ENCODE data around the gene CENPU. TPM values are rescaled to one million over a fixed set of nuclear protein-coding genes. Genes with fewer than 3 reads are reported as not detected.
"Not testable (repeated sequence)": the region's sequence is repeated elsewhere in the genome, so short reads cannot be mapped to it uniquely, and the experiment has no call there.

The CENPU gene
- total RNA-seq, 2 experiments from 2014 or later = 58.7 to 59.3 TPM

- ChIA-PET POLR2A (no interaction called here), CTCF (no interaction called here)
These were observed 22.5 kb upstream of the CENPU start for GRCh38 chr4:184756399-184756798.

DNA sequence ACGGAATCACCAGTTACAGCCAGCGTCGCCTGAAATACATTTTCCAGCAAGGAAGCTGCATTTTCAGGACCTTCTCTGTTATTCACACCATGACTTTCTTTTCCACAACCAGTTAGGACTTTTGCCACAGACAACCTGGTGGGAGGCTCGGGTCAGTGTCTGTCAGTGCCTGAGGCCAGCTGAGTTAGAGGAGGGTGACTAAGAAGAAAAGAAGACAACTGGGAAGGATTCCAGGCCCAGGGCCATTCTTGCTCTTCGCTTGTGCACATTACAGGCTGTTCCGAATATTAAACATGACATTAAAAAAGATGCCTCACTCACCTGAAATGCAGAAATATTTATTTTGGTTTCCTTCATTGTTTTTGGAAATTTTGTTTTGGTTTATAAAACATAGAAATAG lies 21.4 kb upstream of the CENPU start:
- ChIA-PET POLR2A (no interaction called here), CTCF (no interaction called here)

- CTCF ChIA-PET = interaction anchor here (0.6 to 0.8 kb wide), 3 partner anchors 9 to 700 kb away, joined by 3 to 5 read pairs (median 3); no protein-coding TSS in a partner anchor
- POLR2A ChIA-PET = no interaction called here
These were observed 18.8 kb upstream of the CENPU start for GRCh38 chr4:184752496-184753275.

DNA sequence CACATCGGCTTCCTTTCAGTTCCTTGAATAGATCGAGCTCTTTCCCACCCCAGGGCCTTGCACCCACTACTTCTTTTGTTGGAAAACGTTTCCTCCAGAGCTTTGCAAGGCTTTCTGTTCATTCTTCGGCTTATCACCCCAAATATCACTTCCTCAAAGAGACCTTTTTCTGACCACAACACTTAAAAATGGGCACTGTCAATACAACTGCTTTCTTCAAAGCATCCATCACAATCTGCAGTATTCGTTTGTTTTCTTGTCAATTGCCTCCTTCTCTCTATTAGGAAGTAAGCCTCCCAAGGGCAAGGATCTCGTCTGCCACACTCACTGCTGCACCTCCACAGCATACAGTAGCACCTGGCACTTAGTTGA lies 17.7 kb upstream of the CENPU start:
- CTCF ChIA-PET = no interaction called here
- POLR2A ChIA-PET = no interaction called here

DNA sequence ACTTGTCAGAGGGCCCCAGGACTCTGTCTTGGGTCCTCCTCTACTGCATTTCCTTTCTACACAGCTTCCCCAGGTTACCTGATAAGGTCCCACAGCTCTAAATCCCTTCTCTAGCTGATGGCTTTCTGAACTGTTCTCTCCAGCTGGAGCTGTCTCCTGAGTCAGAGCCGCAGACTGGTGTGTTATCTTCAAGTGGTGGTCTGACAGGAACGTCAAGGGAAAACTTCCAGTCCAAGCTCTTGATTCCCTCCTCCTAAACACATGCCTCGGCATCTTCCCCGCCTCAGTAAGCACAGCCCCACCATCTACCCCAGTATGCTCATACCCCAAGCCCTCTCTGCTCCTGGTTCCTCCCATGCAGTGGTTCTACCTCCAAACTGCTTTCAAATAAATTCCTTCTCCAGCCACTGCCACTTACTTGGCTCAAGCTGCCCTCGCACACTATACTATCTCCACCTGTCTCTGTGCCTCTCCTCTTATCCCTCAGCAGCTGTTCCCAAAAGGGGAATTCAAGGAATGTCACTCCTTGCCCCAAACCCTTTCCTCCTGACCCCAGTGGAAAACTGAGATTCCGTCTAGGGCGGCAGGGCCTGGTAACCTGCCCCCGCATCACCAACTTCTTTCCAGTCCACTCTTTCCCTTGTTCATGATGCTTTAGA lies 17.2 kb upstream of the CENPU start:
- ChIA-PET POLR2A (no interaction called here), CTCF (no interaction called here)

- ChIA-PET POLR2A (no interaction called here), CTCF (no interaction called here)
These were observed 14.4 kb upstream of the CENPU start for GRCh38 chr4:184748251-184748652.

DNA sequence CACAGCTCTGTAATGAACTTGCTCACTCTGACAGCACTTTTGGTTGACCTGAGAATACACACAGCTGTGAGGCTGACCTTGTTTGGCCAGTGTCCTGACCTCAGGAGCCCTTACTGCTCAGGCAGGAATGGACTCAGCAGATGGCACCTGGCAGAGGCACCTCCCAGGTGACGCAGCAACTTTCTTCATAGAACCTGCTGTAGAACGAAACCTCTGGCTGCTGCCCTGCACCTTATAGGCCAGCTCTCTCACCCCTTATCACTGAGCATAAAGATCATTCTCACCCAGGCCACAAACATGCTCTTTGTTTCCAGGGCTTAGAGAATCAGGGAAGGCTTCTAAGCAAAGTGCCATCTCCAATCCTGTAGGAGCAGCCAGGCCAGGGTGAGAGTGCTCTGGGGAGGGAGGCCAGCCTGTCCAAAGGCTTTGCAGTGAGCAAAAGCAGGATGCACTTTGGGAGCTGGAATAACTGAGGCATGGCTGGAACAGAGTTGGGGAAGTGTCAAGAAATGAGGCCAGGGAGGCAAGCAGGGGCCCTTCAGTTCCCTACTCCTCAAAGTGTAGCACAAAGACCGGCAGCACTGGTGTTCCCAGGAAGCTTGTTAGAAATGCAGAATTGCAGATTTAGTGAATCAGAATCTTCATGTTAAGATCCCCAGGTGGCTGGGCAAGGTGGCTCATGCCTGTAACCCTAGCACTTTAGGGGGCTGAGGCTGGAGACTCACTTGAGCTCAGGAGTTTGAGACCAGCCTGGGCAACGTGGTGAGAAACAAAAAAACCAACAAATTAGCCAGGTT lies 13.3 kb upstream of the CENPU start:
- ChIA-PET CTCF (interaction anchor here (0.7 to 1.6 kb wide), 2 partner anchors 130 to 254 kb away, joined by 3 read pairs; no protein-coding TSS in a partner anchor), POLR2A (no interaction called here)

DNA sequence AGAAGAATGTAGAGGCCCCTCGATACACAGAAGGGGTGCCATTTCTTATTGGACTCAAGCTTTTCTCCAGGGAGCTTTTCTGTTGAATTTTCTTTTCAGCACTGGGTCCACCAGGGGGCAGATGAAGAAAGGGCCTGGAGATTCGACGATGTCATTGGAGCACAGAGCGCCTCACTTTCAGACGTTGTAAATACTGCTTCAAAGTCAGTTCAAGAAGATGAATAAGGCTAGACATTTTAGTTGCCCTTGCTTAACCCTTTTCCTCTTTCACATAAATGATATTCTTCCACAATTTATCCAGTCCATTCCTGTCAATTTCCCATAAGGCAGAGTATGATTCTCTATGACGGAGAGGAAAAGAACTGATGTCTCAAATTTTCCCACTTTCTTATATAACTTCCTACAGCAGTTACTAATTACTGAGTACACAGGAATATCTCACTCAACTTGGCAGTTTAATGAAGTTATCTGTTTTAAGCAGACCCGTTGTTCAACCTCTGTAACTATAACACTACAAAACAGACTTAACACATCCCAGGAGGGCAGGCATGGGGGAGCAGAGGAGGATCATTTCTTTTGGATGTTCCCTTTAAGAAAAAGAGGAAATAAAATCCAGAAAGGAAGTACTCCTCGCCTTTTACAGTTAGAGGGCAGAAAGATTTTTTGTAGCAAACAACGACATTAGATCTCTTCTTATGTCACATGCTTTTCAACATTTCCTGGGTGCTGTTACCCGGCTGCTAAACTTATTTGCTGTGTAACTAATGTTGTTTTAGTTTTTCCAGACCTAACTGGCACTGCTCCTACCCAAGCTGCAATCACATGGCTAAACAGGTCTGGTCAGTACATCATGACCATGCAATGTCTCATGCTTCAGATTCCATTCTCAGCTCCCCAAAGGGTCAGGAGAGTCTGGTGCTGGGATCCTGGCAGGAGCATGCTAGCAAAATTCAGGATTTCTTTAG lies 12.2 kb upstream of the CENPU start:
- CTCF ChIA-PET = interaction anchor here (0.6 to 1.6 kb wide), 6 partner anchors 14 to 262 kb away, joined by 3 to 5 read pairs (median 3); no protein-coding TSS in a partner anchor
- POLR2A ChIA-PET = interaction anchor here (0.5 to 0.6 kb wide), 2 partner anchors 79 to 158 kb away, joined by 3 to 5 read pairs; no protein-coding TSS in a partner anchor

GRCh38 chr4:184744236-184744635 lies 10.3 kb upstream of the CENPU start:
- POLR2A ChIA-PET = no interaction called here
- CTCF ChIA-PET = interaction anchor here (1.2 kb wide), 1 partner anchor 391 kb away, joined by 3 read pairs; no protein-coding TSS in a partner anchor

- ChIA-PET POLR2A (no interaction called here), CTCF (interaction anchor here (1.2 kb wide), 1 partner anchor 391 kb away, joined by 3 read pairs; no protein-coding TSS in a partner anchor)
These were observed 9.8 kb upstream of the CENPU start for GRCh38 chr4:184743650-184744049.

DNA sequence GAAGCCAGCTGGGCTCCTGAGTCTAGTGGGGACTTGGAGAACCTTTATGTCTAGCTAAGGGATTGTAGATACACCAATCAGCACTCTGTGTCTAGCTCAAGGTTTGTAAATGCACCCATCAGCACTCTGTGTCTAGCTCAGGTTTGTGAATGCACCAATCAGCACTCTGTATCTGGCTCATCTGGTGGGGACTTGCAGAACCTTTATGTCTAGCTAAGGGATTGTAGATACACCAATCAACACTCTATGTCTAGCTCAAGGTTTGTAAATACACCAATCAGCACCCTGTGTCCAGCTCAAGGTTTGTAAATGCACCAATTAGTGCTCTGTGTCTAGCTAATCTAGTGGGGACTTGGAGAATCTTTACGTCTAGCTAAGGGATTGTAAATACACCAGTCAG lies 7.8 kb upstream of the CENPU start:
- POLR2A ChIA-PET, CTCF ChIA-PET: not testable (repeated sequence)

DNA sequence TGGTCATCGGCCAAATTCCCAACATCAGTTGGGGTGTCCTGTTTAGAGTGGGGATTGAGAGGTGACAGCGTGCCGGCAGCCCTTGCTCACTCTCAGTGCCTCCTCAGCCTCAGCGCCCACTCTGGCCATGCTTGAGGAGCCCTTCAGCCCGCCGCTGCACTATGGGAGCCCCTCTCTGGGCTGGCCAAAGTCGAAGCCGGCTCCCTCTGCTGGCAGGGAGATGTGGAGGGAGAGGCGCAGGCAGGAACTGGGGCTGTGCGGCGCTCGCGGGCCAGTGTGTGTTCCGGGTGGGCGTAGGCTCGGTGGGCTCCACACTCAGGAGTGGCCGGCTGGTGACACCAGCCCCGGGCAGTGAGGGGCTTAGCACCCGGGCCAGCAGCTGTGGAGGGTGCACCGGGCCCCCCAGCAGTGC lies 7.1 kb upstream of the CENPU start:
- CTCF ChIA-PET = no interaction called here
- POLR2A ChIA-PET = no interaction called here

- POLR2A ChIA-PET, CTCF ChIA-PET: not testable (repeated sequence)
These were observed 5.7 kb upstream of the CENPU start for GRCh38 chr4:184739575-184739974.

- ChIA-PET CTCF (interaction anchor here (0.8 to 1.4 kb wide), 2 partner anchors 84 to 85 kb away, joined by 3 to 4 read pairs; partner anchors contain the start of genes CASP3 and PRIMPOL), POLR2A (interaction anchor here (0.8 to 1.8 kb wide), 6 partner anchors 28 to 470 kb away, joined by 5 to 16 read pairs (median 6); partner anchors contain the start of genes CASP3 and PRIMPOL)
These were observed 862 bp upstream of the CENPU start for GRCh38 chr4:184734758-184735157.

GRCh38 chr4:184732126-184732525 lies 1.8 kb downstream of the CENPU start:
- ChIA-PET CTCF (interaction anchor here (0.7 kb wide), 2 partner anchors 8 to 468 kb away, joined by 3 to 6 read pairs; no protein-coding TSS in a partner anchor), POLR2A (interaction anchor here (0.6 kb wide), 1 partner anchor 321 kb away, joined by 4 read pairs; no protein-coding TSS in a partner anchor)

DNA sequence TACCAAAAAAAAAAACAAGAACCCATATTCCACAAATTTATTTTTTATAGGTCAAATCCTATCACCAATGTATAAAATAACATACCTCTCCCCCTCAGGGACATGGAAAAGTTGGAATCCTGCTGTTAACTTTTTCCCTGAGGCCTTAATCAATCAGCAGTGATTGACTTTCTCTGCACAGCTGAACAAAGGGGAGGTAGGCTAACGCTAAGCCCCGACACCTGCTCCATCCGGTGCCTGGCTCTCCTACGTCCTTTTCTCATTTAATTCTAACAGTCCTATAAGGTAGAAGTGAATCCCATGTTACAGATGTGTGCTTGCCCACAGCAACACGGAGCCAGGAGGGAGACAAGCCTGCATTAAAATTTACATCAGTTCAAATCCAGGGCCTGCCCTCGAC lies 2.8 kb downstream of the CENPU start:
- POLR2A ChIA-PET = no interaction called here

DNA sequence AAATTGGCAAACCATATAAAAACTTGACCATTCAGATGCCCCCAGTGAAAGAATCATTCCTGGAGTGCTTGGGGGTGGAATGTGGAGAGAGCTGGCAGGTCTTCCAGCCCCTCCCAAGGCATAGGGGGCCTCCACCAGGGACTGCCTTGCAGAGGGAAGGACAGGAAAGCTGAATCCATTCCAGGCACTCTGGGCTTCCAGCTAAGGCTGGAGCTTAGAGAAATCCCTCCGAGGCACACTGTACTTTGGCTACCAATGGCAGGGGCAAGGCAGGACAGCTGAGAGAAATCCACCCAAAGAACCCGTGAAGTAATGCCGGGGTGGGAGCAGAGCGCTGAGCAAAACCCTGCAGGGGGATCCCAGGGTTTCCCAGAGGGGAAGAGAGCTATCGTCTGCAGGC lies 4.0 kb downstream of the CENPU start:
- POLR2A ChIA-PET = no interaction called here
- CTCF ChIA-PET = no interaction called here

More for the DNA sequence above, 2.8 kb downstream of the CENPU start:
- CTCF ChIA-PET = no interaction called here

DNA sequence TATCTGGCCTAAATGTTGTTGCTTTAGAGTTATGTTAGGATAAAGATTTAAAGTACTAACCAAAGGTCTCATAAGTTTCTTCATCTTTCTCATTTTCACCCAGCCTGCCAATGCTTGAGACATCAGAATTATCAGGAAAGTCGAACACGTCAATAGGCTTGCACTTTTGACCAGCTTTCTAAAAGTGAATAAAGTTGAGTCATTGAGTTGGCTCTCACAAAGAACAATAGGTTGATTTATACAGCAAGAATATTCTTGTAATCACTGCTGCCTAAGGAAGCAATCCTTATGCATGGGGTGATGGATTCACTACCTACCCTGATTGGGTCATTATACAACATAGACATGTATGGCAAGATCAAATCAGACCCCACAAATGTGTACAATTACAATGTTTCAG lies 5.0 kb downstream of the CENPU start:
- POLR2A ChIA-PET = no interaction called here
- CTCF ChIA-PET = no interaction called here

DNA sequence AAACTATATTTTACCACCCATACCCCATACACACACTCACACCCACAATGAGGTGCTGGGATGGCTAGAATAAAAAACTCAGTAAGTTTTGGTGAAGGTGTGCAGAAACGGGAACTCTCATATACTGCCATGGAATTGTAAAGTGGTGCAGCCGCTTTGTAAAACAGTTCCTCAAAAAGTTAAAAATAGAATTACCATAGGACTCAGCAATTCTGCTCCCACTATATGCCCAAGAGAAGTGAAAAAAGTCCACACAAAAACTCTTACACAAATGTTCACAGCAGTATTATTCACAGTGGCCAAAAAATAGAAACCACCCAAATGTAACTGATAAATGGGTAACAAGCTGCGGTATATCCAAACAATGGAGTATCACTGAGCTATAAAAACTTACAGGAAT lies 6.5 kb downstream of the CENPU start:
- CTCF ChIA-PET = no interaction called here
- POLR2A ChIA-PET = no interaction called here

All from activated CD8-positive, alpha-beta memory T cell treated with anti-CD3 and anti-CD28 coated beads for 36 hours (primary cell).